Epidermal melanocyte (primary cell): ENCODE measurements around the gene SLITRK1.

Experiments
- DNase-seq: peaks from one replicate; pipeline ENCODE4 v3.0.0; 2011; ENCODE audit warnings: low spot score; ENCODE audit not compliant: insufficient read length

SLITRK1 gene

DNA sequence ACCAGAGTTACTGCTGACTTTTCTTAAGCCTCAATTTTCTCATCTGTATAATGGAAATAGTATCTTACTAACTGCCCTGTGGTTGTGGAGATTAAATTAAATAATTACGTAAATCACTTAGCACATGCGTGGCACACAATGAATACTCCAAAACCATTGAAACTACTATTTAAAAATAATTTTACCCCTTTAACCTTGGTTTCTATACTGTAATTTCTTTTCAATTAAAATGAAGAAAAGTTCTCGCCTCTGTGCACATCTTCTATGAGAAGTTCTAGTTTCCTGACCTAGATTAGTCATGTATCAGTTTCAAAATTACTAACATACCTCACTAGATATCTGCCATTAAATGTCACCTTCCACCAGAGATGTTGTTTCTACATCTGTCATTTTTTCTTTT is 5.7 kb downstream of the SLITRK1 start:
- no peak for DNase-seq

- no peak for DNase-seq
Measured at GRCh38 chr13:83867708-83868107, 14.6 kb downstream of the SLITRK1 start.

GRCh38 chr13:83865161-83866137 is 16.8 kb downstream of the SLITRK1 start:
- no peak for DNase-seq

GRCh38 chr13:83853771-83854170 is 28.5 kb downstream of the SLITRK1 start:
- no peak for DNase-seq

DNA sequence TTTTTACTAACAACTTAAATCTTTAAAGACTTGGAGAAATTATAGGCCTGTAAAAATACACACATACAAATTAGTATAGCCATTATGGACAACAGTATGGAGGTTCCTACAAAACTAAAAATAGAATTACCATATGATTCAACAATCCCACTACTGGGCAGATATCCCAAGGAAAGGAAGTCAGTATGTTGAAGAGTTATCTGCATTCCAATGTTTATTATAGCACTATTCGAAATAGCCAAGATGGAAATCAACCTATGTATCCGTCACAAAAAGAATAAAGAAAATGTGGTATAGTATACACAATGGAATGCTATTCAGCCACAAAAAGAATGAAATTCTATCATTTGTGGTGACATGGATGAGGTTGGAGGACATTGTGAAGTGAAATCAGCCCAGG is 37.2 kb downstream of the SLITRK1 start:
- DNase-seq, result no peak

DNA sequence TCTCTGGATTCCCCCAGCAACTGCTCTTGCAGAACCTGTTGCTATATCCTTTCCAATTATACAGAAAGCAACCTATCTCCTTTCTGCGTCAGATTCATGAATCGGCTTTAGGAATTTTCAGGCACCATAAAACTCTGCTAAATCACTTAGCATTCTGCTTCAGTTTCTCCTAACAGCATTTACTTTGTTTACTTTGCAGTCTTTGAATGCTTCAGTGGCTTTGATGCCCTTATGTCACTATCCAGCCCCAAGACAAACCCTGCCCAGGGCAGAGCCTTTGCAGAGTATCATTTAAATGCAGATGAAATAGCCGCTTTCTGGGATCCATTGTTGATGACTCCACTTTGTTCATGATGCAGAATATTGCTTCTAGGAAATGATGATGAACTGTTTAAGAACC is 43.1 kb downstream of the SLITRK1 start:
- DNase-seq, result no peak

DNA sequence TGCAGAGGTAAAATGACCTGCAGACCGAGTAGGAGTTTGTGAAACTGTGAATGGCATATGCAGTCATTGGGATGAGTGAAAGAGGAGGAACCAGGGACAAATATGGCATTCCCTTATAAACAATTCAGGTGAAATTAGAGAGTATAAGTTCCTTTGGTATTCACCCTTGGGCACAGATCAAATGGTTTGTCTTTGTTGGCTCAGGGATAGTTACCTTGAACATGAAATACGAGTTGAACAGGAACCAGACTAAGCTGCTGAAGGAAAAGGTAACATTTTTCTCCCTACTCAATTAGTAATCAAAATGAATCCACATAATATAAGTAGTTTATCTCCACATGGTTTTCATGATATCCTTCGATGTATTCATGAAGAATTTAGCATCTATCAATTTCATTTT is 50.5 kb downstream of the SLITRK1 start:
- DNase-seq, result no peak

DNA sequence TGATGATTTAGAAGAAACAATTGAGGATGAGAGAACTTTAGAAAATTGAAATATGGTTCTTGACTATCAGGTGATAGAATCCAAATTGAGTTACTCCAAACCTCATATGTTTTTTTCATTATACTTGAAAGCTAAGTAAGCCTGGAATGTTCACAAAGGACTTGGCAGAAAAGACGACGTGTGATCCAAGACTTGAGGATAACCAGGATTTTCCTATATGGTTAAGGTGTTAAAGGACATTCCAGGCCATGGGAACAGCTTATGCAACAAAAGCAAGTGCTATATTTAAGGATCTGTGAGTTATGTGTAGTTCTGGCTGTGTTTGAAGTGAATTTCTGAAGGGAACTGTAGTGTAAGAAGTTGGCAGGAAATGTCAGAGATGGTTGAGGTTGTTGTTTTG is 52.5 kb downstream of the SLITRK1 start:
- DNase-seq, result no peak

DNA sequence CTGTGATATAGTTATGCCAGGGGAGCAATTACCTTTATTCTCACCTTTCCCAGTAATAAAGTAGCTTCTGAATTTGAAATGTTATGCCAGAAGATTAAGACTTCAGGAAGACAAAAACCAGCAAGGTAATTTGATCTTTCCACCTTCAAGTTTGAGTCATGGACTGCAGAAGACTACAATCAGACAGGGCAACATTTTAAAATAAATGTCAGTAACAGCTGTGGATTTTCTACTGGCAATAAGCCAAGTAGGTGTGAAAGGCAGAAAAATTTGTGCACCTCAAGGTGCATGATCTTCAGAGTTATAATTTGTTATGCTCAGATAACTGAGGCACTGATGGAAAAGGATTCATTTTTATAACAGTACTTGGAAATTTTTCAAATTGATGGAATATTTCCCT is 54.9 kb downstream of the SLITRK1 start:
- DNase-seq, result no peak
